Hepatocyte (in vitro differentiated cells): ENCODE data around the gene SPACA7.

Source experiments
- CTCF ChIP-seq: fragments of 200-600 bp; sonication (generic); IDR thresholded peaks from 2 replicates; pipeline ENCODE4 v1.5.1; 2016; ENCODE audit warnings: antibody characterized with exemption, mild to moderate bottlenecking; ENCODE audit not compliant: poor library complexity
- EZH2phosphoT487 ChIP-seq: fragments of 200-600 bp; sonication (generic); IDR thresholded peaks from one replicate; pipeline ENCODE4 v1.6.1; 2018; ENCODE audit warnings: antibody characterized with exemption, mild to moderate bottlenecking, low read depth, moderate library complexity; ENCODE audit not compliant: unreplicated experiment, severe bottlenecking

DNA sequence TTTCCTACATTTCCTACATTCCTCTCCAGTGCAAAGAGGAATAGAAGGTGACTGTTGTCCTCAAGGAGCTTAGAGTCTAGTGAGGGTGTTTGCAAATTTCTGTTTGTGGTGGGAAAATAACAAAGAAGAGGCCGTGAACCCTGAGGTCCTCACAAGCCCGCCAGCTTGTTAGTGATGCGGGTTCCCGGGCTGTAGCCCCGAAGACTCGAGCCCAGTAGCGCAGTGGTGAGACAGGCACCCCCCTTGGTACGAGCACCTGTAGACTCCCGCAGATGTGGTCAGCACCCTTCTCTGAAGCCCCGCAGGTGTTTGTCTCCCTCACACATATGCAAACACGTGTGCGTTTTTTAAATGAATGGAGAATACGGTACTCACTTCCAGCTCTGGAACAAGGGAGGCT, 26.5 kb upstream of the SPACA7 start:
- TF ChIP-seq CTCF (no peak), EZH2phosphoT487 (no peak)
